KMS-11 (cell line): ENCODE results near the gene GNL3.

Experiments
- H2AFZ ChIP-seq: fragments of 200-600 bp; sonication (generic); 2 replicates; pipeline ENCODE4 v1.6.1; 2016; ENCODE audit warnings: antibody characterized with exemption, mixed run types, low read depth
- H3K27ac ChIP-seq: fragments of 200-600 bp; sonication (generic); 2 replicates; pipeline ENCODE4 v1.6.1; 2016; ENCODE audit warnings: mild to moderate bottlenecking, mixed run types
- H3K27me3 ChIP-seq: fragments of 200-600 bp; sonication (generic); 2 replicates; pipeline ENCODE4 v1.6.1; 2017; ENCODE audit warnings: mild to moderate bottlenecking, low read depth, mixed run types, moderate library complexity; ENCODE audit not compliant: insufficient read depth
- H3K36me3 ChIP-seq: fragments of 200-600 bp; sonication (generic); 2 replicates; pipeline ENCODE4 v1.6.1; 2017; ENCODE audit warnings: mild to moderate bottlenecking, mixed run types; ENCODE audit not compliant: insufficient read depth
- H3K4me1 ChIP-seq: fragments of 200-600 bp; sonication (generic); 2 replicates; pipeline ENCODE4 v1.6.1; 2016; ENCODE audit warnings: mild to moderate bottlenecking, low read depth, mixed run types; ENCODE audit not compliant: poor library complexity, severe bottlenecking
- H3K4me2 ChIP-seq: fragments of 200-600 bp; sonication (generic); 2 replicates; pipeline ENCODE4 v1.7.0; 2016; ENCODE audit warnings: mild to moderate bottlenecking, mixed run types
- H3K4me3 ChIP-seq: fragments of 200-600 bp; sonication (generic); IDR thresholded peaks from 2 replicates; pipeline ENCODE4 v1.6.1; 2017; ENCODE audit warnings: low read depth, low read length, mixed read lengths; ENCODE audit not compliant: insufficient read depth
- H3K79me2 ChIP-seq: fragments of 200-600 bp; sonication (generic); 2 replicates; pipeline ENCODE4 v1.6.1; 2016; ENCODE audit warnings: low read depth, mixed run types; ENCODE audit not compliant: insufficient read depth
- H3K9ac ChIP-seq: fragments of 200-600 bp; sonication (generic); 2 replicates; pipeline ENCODE4 v1.6.1; 2016; ENCODE audit warnings: mild to moderate bottlenecking, mixed run types
- H4K20me1 ChIP-seq: fragments of 200-600 bp; sonication (generic); 2 replicates; pipeline ENCODE4 v1.6.1; 2016; ENCODE audit warnings: mild to moderate bottlenecking, mixed run types; ENCODE audit not compliant: insufficient read depth
- TF ChIP-seq, protein P1 (sequence below): fragments of 200-600 bp; sonication (generic); conservative IDR thresholded peaks from 2 replicates; pipeline ENCODE4 v1.6.1; 2017; ENCODE audit warnings: low read depth, mild to moderate bottlenecking, antibody characterized with exemption, low read length, moderate library complexity, mixed read lengths

Gene GNL3

GRCh38 chr3:52719618-52720017, 33.8 kb downstream of the GNL3 start:
- Histone ChIP-seq H2AFZ (no peak overlapping the region), H3K4me2 (no peak overlapping the region), H3K27me3 (no peaks in the 10 kb centered on the region), H3K36me3 (no peaks in the 10 kb centered on the region), H3K27ac (no peak overlapping the region), H3K4me3 (no peak overlapping the region), H3K9ac (no peak overlapping the region), H4K20me1 (no peaks in the 10 kb centered on the region), H3K4me1 (no peaks in the 10 kb centered on the region), H3K79me2 (no peaks in the 10 kb centered on the region)
- TF ChIP-seq, protein P1, sequence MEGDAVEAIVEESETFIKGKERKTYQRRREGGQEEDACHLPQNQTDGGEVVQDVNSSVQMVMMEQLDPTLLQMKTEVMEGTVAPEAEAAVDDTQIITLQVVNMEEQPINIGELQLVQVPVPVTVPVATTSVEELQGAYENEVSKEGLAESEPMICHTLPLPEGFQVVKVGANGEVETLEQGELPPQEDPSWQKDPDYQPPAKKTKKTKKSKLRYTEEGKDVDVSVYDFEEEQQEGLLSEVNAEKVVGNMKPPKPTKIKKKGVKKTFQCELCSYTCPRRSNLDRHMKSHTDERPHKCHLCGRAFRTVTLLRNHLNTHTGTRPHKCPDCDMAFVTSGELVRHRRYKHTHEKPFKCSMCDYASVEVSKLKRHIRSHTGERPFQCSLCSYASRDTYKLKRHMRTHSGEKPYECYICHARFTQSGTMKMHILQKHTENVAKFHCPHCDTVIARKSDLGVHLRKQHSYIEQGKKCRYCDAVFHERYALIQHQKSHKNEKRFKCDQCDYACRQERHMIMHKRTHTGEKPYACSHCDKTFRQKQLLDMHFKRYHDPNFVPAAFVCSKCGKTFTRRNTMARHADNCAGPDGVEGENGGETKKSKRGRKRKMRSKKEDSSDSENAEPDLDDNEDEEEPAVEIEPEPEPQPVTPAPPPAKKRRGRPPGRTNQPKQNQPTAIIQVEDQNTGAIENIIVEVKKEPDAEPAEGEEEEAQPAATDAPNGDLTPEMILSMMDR: no peak

- Histone ChIP-seq H3K4me3 (no peak overlapping the region), H3K79me2 (no peaks in the 10 kb centered on the region), H4K20me1 (no peaks in the 10 kb centered on the region), H3K36me3 (no peaks in the 10 kb centered on the region), H3K4me1 (no peaks in the 10 kb centered on the region), H3K4me2 (no peak overlapping the region), H3K9ac (no peak overlapping the region), H2AFZ (no peak overlapping the region), H3K27me3 (no peaks in the 10 kb centered on the region), H3K27ac (no peak overlapping the region)
- TF ChIP-seq, protein P1: no peak
Measured at GRCh38 chr3:52721002-52721729, 35.3 kb downstream of the GNL3 start.

DNA sequence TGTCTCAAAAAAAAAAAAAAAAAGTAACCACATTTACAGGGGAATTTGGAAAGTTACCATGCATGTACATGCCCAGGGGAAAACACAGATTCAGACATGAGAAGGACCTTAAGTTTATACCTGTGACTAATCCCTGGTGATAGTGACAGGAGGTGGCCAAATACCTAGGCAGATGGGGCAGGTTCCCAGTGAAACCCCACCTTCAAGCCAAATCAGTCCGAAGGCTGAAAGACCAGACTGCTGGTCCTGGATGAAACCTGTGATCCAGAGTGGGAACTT, 35.8 kb downstream of the GNL3 start:
- H4K20me1 ChIP-seq: no peaks in the 10 kb centered on the region
- no peak overlapping the region for H3K4me3 ChIP-seq
- no peak overlapping the region for H3K4me2 ChIP-seq
- no peaks in the 10 kb centered on the region for H3K4me1 ChIP-seq
- no peak overlapping the region for H3K27ac ChIP-seq
- TF ChIP-seq, protein P1: no peak
- no peak overlapping the region for H3K9ac ChIP-seq
- no peak overlapping the region for H2AFZ ChIP-seq
- no peaks in the 10 kb centered on the region for H3K36me3 ChIP-seq
- no peaks in the 10 kb centered on the region for H3K79me2 ChIP-seq
- H3K27me3 ChIP-seq: no peaks in the 10 kb centered on the region

- Histone ChIP-seq H3K4me3 (no peak overlapping the region), H4K20me1 (no peaks in the 10 kb centered on the region), H3K27me3 (no peaks in the 10 kb centered on the region), H3K79me2 (no peaks in the 10 kb centered on the region), H3K4me2 (no peak overlapping the region), H3K4me1 (no peaks in the 10 kb centered on the region), H2AFZ (no peak overlapping the region), H3K9ac (no peak overlapping the region), H3K36me3 (no peaks in the 10 kb centered on the region), H3K27ac (no peak overlapping the region)
- TF ChIP-seq, protein P1: no peak
Measured at GRCh38 chr3:52722491-52722890, 36.7 kb downstream of the GNL3 start.
